GM12878 (cell line): ENCODE measurements around the gene TMPRSS11A. TPM values are rescaled to one million over a fixed set of nuclear protein-coding genes. Genes with fewer than 3 reads are reported as not detected.

Experiments used
- GABPA ChIP-seq: IDR thresholded peaks from 2 replicates; pipeline ENCODE4 v1.6.1; 2014; ENCODE audit warnings: antibody characterized with exemption, low read depth, mild to moderate bottlenecking, inconsistent platforms
- NBN ChIP-seq: fragments of 450-650 bp; IDR thresholded peaks from 2 replicates; pipeline ENCODE4 v1.6.1; 2016
- SIX5 ChIP-seq: IDR thresholded peaks from 2 replicates; pipeline ENCODE4 v1.6.1; 2011; ENCODE audit warnings: mild to moderate bottlenecking, low read depth, low read length, moderate library complexity; ENCODE audit not compliant: severe bottlenecking
- SUZ12 ChIP-seq: fragments of 200-600 bp; sonication (generic); IDR thresholded peaks from one replicate; pipeline ENCODE4 v1.6.1; 2018; ENCODE audit warnings: antibody characterized with exemption, mild to moderate bottlenecking; ENCODE audit not compliant: unreplicated experiment
- polyA plus RNA-seq, 11 experiments: library from polyadenylated mRNA; depleted of rRNA in 4 of 11; unstranded in 6 of 11; stranded (reverse) in 5 of 11; fragments of >200 nt; fragmentation: Nextera tagmentation in 4 of 11; fragmentation: Illumina TruSeq in 1 of 11; extraction: Ambion mirVana in 4 of 11; extraction: Trizol in 1 of 11; gene quantifications; 1 replicate in 1 of 11; 2 replicates in 10 of 11; pipeline versions ENCODE4 v1.2.1 to v1.2.3, GENCODE V29; 2011 to 2016; ENCODE audit warnings: inconsistent platforms in 2 of 11, missing spikeins in 2 of 11, low read depth in 1 of 11
- total RNA-seq, 4 experiments: library from RNA; depleted of rRNA in 3 of 4; stranded (reverse); fragments of >200 nt in 3 of 4; fragmentation: Illumina TruSeq in 1 of 4; extraction: Trizol in 1 of 4; gene quantifications; 2 replicates each; pipeline versions ENCODE4 v1.2.1 to v1.2.3, GENCODE V29; 2013 to 2021
- TF ChIP-seq, protein P1 (sequence below): fragments of 450-650 bp; formaldehyde crosslinking; IDR thresholded peaks from 2 replicates; pipeline ENCODE4 v1.5.0; 2022; ENCODE audit warnings: mild to moderate bottlenecking, missing genetic modification characterization
- TF ChIP-seq, protein P2 (sequence below): fragments of 450-650 bp; IDR thresholded peaks from 2 replicates; pipeline ENCODE4 v1.6.1; 2017; ENCODE audit warnings: low read depth, mild to moderate bottlenecking, moderate library complexity
- TF ChIP-seq, protein P3 (sequence below): fragments of 450-650 bp; IDR thresholded peaks from 2 replicates; pipeline ENCODE4 v1.6.1; 2016; ENCODE audit warnings: mild to moderate bottlenecking

The TMPRSS11A gene
- total and polyA plus RNA-seq, 10 of the 15 experiments (the other 5 are each of a cell fraction or from before 2014, with no cell fraction given), result 0.02 TPM; not detected in 9

DNA sequence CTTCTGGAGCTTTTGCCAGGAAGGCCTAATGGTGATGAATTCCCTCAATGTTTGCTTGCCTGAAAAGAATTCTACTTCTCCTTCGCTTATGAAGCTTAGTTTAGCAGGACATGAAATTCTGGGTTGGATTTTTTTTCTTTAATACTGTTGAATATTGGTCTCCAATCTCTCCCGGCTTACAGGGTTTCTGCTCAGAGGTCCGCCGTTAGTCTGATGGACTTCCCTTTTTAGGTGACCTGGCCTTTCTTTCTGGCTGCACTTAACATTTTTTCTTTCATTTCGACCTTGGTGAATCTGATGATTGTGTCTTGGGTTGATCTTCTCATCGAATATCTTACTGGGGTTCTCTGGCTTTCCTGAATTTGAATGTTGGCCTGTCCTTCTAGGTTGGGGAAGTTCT lies 17.2 kb upstream of the TMPRSS11A start (continued):
- TF ChIP-seq, protein P1, sequence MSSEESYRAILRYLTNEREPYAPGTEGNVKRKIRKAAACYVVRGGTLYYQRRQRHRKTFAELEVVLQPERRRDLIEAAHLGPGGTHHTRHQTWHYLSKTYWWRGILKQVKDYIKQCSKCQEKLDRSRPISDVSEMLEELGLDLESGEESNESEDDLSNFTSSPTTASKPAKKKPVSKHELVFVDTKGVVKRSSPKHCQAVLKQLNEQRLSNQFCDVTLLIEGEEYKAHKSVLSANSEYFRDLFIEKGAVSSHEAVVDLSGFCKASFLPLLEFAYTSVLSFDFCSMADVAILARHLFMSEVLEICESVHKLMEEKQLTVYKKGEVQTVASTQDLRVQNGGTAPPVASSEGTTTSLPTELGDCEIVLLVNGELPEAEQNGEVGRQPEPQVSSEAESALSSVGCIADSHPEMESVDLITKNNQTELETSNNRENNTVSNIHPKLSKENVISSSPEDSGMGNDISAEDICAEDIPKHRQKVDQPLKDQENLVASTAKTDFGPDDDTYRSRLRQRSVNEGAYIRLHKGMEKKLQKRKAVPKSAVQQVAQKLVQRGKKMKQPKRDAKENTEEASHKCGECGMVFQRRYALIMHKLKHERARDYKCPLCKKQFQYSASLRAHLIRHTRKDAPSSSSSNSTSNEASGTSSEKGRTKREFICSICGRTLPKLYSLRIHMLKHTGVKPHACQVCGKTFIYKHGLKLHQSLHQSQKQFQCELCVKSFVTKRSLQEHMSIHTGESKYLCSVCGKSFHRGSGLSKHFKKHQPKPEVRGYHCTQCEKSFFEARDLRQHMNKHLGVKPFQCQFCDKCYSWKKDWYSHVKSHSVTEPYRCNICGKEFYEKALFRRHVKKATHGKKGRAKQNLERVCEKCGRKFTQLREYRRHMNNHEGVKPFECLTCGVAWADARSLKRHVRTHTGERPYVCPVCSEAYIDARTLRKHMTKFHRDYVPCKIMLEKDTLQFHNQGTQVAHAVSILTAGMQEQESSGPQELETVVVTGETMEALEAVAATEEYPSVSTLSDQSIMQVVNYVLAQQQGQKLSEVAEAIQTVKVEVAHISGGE (CRISPR knock-in tag), result no peak
- TF ChIP-seq SIX5 (no peak), SUZ12 (no peak), NBN (no peak), GABPA (no peak)
- TF ChIP-seq, protein P2, sequence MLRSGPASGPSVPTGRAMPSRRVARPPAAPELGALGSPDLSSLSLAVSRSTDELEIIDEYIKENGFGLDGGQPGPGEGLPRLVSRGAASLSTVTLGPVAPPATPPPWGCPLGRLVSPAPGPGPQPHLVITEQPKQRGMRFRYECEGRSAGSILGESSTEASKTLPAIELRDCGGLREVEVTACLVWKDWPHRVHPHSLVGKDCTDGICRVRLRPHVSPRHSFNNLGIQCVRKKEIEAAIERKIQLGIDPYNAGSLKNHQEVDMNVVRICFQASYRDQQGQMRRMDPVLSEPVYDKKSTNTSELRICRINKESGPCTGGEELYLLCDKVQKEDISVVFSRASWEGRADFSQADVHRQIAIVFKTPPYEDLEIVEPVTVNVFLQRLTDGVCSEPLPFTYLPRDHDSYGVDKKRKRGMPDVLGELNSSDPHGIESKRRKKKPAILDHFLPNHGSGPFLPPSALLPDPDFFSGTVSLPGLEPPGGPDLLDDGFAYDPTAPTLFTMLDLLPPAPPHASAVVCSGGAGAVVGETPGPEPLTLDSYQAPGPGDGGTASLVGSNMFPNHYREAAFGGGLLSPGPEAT, result no peak
- TF ChIP-seq, protein P3, sequence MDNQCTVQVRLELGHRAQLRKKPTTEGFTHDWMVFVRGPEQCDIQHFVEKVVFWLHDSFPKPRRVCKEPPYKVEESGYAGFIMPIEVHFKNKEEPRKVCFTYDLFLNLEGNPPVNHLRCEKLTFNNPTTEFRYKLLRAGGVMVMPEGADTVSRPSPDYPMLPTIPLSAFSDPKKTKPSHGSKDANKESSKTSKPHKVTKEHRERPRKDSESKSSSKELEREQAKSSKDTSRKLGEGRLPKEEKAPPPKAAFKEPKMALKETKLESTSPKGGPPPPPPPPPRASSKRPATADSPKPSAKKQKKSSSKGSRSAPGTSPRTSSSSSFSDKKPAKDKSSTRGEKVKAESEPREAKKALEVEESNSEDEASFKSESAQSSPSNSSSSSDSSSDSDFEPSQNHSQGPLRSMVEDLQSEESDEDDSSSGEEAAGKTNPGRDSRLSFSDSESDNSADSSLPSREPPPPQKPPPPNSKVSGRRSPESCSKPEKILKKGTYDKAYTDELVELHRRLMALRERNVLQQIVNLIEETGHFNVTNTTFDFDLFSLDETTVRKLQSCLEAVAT, result no peak
